ENCODE data around the gene PUDP. TPM values are rescaled to one million over a fixed set of nuclear protein-coding genes. Genes with fewer than 3 reads are reported as not detected.

PUDP gene
- polyA plus RNA-seq, 1 donor from 2014 or later, result 18.2 TPM

GRCh38 chrX:7091923-7092322 is 56.0 kb downstream of the PUDP start:
- H3K4me2 ChIP-seq (ENCODE audit: low read length), result no peak overlapping the region
- no peak overlapping the region for H3K9ac ChIP-seq (ENCODE audit: low read length)
- no peaks in the 10 kb centered on the region for H3K36me3 ChIP-seq (ENCODE audit: insufficient read depth, low read length)
- no peaks in the 10 kb centered on the region for H4K20me1 ChIP-seq (ENCODE audit: insufficient read depth)
- H2AFZ ChIP-seq (ENCODE audit: low read depth, low read length), result no peak overlapping the region
- no peaks in the 10 kb centered on the region for H3K9me3 ChIP-seq (ENCODE audit: low read length)
- no peaks in the 10 kb centered on the region for H3K27me3 ChIP-seq (ENCODE audit: insufficient read depth, low read depth, low read length)
- H3F3A ChIP-seq (ENCODE audit: insufficient read depth, low read length, poor library complexity, severe bottlenecking), result no peaks in the 10 kb centered on the region
- no peaks in the 10 kb centered on the region for H3K9me2 ChIP-seq (ENCODE audit: insufficient read depth, low read length)
- TF ChIP-seq POLR2AphosphoS5 (IDR thresholded peaks at IDR 0.05) (no peak), TAF1 (IDR thresholded peaks at IDR 0.05; ENCODE audit: low read depth) (no peak), EZH2 (IDR thresholded peaks at IDR 0.05; ENCODE audit: borderline replicate concordance, insufficient read depth, low read length, poor library complexity, severe bottlenecking) (no peak), CTCF (IDR thresholded peaks at IDR 0.05; ENCODE audit: poor library complexity, severe bottlenecking) (no peak), REST (IDR thresholded peaks at IDR 0.05; ENCODE audit: borderline replicate concordance) (no peak), MXI1 (conservative IDR thresholded peaks at IDR 0.05; ENCODE audit: poor library complexity, severe bottlenecking) (no peak), SMC3 (conservative IDR thresholded peaks at IDR 0.05; ENCODE audit: poor library complexity) (no peak), RAD21 (conservative IDR thresholded peaks at IDR 0.05) (no peak), EP300 (conservative IDR thresholded peaks at IDR 0.05; ENCODE audit: poor library complexity, severe bottlenecking) (no peak)
- no peak overlapping the region for H3K4me3 ChIP-seq (ENCODE audit: low read length)
- H3K79me2 ChIP-seq (replicated peaks; ENCODE audit: insufficient read depth, low read length), result no peaks in the 10 kb centered on the region
- no peak overlapping the region for H3K27ac ChIP-seq (ENCODE audit: low read length)

- Histone ChIP-seq H3K27ac (ENCODE audit: low read length) (no peak overlapping the region), H3K9me2 (ENCODE audit: insufficient read depth, low read length) (no peaks in the 10 kb centered on the region), H3K27me3 (ENCODE audit: insufficient read depth, low read depth, low read length) (no peaks in the 10 kb centered on the region), H3K79me2 (replicated peaks; ENCODE audit: insufficient read depth, low read length) (no peaks in the 10 kb centered on the region), H3F3A (ENCODE audit: insufficient read depth, low read length, poor library complexity, severe bottlenecking) (no peaks in the 10 kb centered on the region), H2AFZ (ENCODE audit: low read depth, low read length) (no peak overlapping the region), H3K9ac (ENCODE audit: low read length) (no peak overlapping the region), H3K9me3 (ENCODE audit: low read length) (no peaks in the 10 kb centered on the region), H3K4me2 (ENCODE audit: low read length) (no peak overlapping the region), H3K36me3 (ENCODE audit: insufficient read depth, low read length) (no peaks in the 10 kb centered on the region), H4K20me1 (ENCODE audit: insufficient read depth) (no peaks in the 10 kb centered on the region), H3K4me3 (ENCODE audit: low read length) (no peak overlapping the region)
- TF ChIP-seq REST (IDR thresholded peaks at IDR 0.05; ENCODE audit: borderline replicate concordance) (no peak), MXI1 (conservative IDR thresholded peaks at IDR 0.05; ENCODE audit: poor library complexity, severe bottlenecking) (no peak), EP300 (conservative IDR thresholded peaks at IDR 0.05; ENCODE audit: poor library complexity, severe bottlenecking) (no peak), SMC3 (conservative IDR thresholded peaks at IDR 0.05; ENCODE audit: poor library complexity) (no peak), RAD21 (conservative IDR thresholded peaks at IDR 0.05) (no peak), CTCF (IDR thresholded peaks at IDR 0.05; ENCODE audit: poor library complexity, severe bottlenecking) (no peak), TAF1 (IDR thresholded peaks at IDR 0.05; ENCODE audit: low read depth) (no peak)
These were observed 57.3 kb downstream of the PUDP start for GRCh38 chrX:7090641-7091040.

Measured in neural cell (in vitro differentiated cells).